HG03039 (cell line): ENCODE measurements around the gene IQUB.
"Not testable (repeated sequence)": the region's sequence is repeated elsewhere in the genome, so short reads cannot be mapped to it uniquely, and the experiment has no call there.

Experiments
- ATAC-seq: cut with Tn5 transposase; IDR thresholded peaks from one replicate; pipeline ENCODE4 v1.9.1; 2021; ENCODE audit warnings: mild to moderate bottlenecking, moderate library complexity; ENCODE audit not compliant: unreplicated experiment

Gene IQUB

DNA sequence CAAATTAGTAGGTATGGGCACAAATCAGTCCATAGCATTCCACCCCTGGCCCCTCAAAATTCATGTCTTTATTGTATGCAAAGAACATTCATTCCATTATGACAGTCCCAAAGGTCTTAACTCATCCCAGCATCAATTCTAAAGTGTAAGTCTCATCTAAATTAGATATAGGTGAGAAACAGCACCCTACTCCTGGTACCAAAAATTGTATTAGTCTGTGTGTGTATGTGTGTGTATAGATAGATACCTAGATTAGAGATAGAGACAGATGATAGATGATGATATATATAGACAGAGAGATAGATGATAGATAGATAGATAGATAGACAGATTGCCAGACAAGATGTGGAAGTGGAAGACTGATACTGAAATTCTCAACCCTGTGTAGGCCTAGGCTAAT, 109.9 kb downstream of the IQUB start:
- ATAC-seq, result no peak

DNA sequence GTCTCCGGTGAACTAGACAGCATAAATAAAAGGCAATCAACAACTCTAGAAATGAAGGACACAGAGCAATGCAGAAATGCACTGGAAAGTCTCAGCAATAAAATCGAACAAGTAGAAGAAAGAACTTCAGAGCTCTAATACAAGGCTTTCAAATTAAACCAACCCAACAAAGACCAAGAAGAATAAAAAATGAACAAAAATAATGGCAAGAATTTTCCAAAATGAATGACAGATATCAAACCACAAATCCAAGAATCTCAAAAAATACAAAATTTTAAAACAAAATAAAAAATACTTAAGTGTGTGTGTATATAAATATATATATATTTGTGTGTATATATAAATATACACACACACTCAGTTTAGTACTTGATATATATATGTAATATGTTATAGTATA, 110.8 kb downstream of the IQUB start:
- ATAC-seq, result no peak

DNA sequence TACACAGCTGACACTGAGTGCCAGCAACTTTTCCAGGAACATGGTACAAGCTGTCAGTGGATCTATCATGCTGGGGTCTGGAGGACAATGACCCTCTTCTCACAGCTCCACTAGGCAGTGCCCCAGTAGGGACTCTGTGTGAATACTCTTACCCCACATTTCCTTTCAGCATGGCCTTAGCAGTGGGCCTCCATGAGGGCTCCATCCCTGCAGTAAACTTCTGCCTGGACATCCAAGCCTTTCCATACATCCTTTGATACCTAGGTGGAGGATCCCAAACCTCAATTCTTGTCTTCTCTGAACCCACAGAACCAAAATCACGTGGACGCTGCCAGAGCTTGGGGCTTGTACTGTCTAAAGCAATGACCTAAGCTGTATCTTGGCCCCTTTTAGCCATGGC, 116.8 kb downstream of the IQUB start:
- no peak for ATAC-seq

DNA sequence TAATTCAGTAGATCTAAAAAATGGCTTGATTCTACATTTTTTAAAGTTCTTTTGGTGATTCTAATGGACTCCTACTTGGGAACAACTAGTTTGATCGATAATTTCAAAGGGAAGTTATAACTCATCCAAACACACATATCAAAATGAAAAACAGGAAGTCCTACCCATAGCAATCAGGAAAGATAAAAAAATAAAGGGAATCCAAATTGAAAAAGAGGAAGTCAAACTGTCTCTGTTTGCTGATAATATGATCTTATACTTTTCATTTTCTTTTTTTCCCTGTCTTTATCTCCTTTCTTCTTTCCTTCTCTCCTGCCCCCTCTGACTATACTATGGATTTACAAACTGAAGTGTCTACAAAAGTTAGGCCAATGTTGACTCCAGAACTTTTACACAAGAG, 118.8 kb downstream of the IQUB start:
- ATAC-seq, result no peak

- no peak for ATAC-seq
Observed at GRCh38 chr7:123410273-123410904, 124.0 kb downstream of the IQUB start.

GRCh38 chr7:123407951-123408350, 126.4 kb downstream of the IQUB start:
- ATAC-seq, result not testable (repeated sequence)
